ENCODE results near the gene ARHGAP31.

GRCh38 chr3:119330181-119330580 lies 36.0 kb downstream of the ARHGAP31 start:
- TF ChIP-seq CTCF (IDR thresholded peaks at IDR 0.05; ENCODE audit: insufficient read depth, low read length, poor library complexity, severe bottlenecking) (no peak), EZH2phosphoT487 (conservative IDR thresholded peaks at IDR 0.05; ENCODE audit: low read length) (no peak)

Measured in SU-DHL-6 (cell line).